ENCODE measurements around the gene POLD1. TPM values are rescaled to one million over a fixed set of nuclear protein-coding genes. Genes with fewer than 3 reads are reported as not detected.

POLD1 gene
- polyA plus RNA-seq, 3 donors, result 9.3 to 22.4 (median 15.6) TPM

DNA sequence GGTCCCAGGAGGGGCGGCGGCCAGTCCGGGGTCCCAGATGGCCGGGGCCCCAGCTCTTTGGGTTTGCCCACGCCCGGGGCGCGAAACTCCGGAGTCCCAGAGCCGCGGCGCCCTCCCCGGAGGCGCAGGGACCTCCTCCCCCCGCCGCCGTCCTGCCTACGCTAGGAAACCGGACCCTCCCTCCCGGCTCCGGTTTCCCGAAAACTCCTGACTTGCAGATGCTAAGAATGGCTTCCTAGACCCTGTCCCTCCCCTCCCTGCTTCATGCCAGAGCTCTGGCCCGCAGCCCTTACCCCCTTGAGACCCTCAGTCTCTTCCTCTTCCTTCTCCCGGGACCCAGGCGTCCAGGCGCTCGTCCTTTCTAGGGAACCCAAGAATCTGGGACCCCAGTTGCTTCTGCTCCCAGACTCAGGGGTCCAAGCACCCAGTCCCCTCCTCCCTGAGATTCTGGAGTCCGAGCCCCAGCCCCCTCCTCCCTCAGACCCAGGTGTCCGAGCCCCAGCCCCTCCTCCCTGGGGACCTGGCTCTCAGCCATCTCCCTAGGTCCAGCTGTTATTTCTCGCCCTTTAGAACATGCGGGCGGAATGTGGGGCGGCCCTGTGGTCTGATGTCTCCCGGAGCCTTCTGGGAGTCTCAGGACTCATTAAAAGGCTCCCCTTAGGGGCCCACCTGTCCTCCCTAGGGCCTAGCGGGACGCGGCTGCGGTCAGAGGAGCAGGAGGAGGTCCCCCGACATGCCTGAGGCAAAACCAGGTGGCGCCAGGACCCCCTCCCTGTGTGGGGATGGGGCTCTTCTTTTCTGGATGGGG lies 48.3 kb downstream of the POLD1 start, which contains the start of gene MYBPC2:
Gene MYBPC2 (plus strand): TSS at position 672 of the 808 bp plus-strand sequence. CDS start 62 bp downstream, at position 734.
- peaks cover 14 to 32% (median 31%) of the 10 kb centered on the region in 3 donors for H3K27me3 Mint-ChIP-seq (ENCODE audit: low read depth in 3 of 3)
- H3K4me1 ChIP-seq (ENCODE audit: control insufficient read depth in 1 of 2, insufficient read depth in 2 of 2, low read length in 2 of 2), result peaks cover 27 to 36% of the 10 kb centered on the region in 2 donors
- H4K20me1 ChIP-seq (ENCODE audit: insufficient read depth, low read length), result no peaks in the 10 kb centered on the region
- H2AFZ ChIP-seq (ENCODE audit: insufficient read depth, low read depth, low read length, poor library complexity, severe bottlenecking), result peak within 1 kb of the TSS; percentile 83
- 2% methylated on average over 35 of the region's 40 CpGs for WGBS (ENCODE audit: insufficient coverage)
- intact Hi-C loops (cut with micrococcal nuclease), result loop anchor here in 1 of 2 donors (5.0 kb wide), 1 partner anchor 45 kb away; no protein-coding TSS in a partner anchor
- no peaks in the 10 kb centered on the region for H3K79me2 ChIP-seq (ENCODE audit: insufficient read depth, low read length)
- H3K36me3 ChIP-seq (replicated peaks in 1 of 2; ENCODE audit: control insufficient read depth in 1 of 2, insufficient read depth in 2 of 2, low read length in 2 of 2), result no peaks in the 10 kb centered on the region
- DNase-seq, result peak in 1 of 3 donors; percentile 24
- H3K36me3 Mint-ChIP-seq, result no peaks in the 10 kb centered on the region
- no peaks in the 10 kb centered on the region for H3K9me3 ChIP-seq (replicated peaks in 1 of 2; ENCODE audit: control insufficient read depth in 1 of 2, insufficient read depth in 1 of 2, low read length in 2 of 2)
- H3K4me1 Mint-ChIP-seq, result peaks cover 29% of the 10 kb centered on the region
- TF ChIP-seq, protein P1, sequence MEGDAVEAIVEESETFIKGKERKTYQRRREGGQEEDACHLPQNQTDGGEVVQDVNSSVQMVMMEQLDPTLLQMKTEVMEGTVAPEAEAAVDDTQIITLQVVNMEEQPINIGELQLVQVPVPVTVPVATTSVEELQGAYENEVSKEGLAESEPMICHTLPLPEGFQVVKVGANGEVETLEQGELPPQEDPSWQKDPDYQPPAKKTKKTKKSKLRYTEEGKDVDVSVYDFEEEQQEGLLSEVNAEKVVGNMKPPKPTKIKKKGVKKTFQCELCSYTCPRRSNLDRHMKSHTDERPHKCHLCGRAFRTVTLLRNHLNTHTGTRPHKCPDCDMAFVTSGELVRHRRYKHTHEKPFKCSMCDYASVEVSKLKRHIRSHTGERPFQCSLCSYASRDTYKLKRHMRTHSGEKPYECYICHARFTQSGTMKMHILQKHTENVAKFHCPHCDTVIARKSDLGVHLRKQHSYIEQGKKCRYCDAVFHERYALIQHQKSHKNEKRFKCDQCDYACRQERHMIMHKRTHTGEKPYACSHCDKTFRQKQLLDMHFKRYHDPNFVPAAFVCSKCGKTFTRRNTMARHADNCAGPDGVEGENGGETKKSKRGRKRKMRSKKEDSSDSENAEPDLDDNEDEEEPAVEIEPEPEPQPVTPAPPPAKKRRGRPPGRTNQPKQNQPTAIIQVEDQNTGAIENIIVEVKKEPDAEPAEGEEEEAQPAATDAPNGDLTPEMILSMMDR (IDR thresholded peaks at IDR 0.05), result no peak
- peak within 1 kb of the TSS; percentile 71 for H3K27ac ChIP-seq (ENCODE audit: low read depth in 1 of 2, low read length in 2 of 2)
- H3K4me3 Mint-ChIP-seq, result peak within 1 kb of the TSS; percentile 82 to 96
- peak within 1 kb of the TSS; percentile 94 to 98 (median 96) for H3K27ac Mint-ChIP-seq
- peak within 1 kb of the TSS; percentile 52 for H3K9ac ChIP-seq (ENCODE audit: insufficient read depth, low read length, poor library complexity, severe bottlenecking)
- peak within 1 kb of the TSS; percentile 53 to 65 (median 55) for H3K4me3 ChIP-seq (replicated peaks in 1 of 3; ENCODE audit: low read depth in 2 of 3, low read length in 3 of 3)
- H3K27me3 ChIP-seq (ENCODE audit: control insufficient read depth in 2 of 2, insufficient read depth in 2 of 2, low read length in 2 of 2), result peaks cover 0 to 10% of the 10 kb centered on the region in 2 donors
- H3K4me2 ChIP-seq (replicated peaks; ENCODE audit: extremely low read depth, low read length, poor library complexity, severe bottlenecking), result peak within 1 kb of the TSS; percentile 83
- H3K9me3 Mint-ChIP-seq, result no peaks in the 10 kb centered on the region

DNA sequence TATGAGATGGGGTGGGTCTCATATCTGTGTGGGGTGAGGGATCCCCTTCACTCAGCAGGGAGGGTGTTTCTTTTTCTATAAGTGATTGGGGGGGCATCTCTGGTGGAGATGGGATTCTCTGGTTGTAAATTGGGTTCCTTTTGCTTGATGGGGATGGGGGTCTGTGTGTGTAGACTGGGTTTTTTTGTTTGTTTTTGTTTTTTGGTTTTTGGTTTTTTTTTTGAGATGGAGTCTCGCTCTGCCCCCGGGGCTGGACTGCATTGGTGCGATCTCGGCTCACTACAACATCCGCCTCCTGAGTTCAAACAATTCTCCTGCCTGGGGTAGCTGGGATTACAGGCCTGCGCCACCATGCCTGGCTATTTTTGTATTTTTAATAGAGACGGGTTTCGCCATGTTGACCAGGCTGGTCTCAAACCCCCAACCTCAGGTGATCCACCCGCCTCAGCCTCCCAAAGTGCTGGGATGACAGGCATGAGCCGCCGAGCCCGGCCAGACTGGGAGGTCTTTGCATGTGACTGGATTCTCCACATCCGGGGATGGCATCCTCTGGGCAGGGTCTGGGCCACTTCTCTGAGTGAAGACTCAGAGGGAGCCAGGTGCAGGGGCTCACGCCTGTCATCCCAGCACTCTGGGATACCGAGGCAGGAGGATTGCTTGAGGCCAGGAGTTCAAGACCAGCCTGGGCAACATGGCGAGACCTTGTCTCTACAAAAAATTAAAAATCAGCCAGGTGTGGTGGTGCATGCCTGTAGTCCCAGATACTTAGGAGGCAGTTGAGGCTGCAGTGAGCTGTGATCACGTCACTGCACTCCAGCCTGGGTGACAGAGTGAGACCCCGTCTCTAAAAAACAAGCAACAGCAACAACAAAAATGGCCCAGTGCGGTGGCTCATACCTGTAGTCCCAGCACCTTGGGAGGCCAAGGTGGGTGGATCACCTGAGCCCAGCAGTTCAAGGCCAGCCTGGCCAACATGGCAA lies 49.3 kb downstream of the POLD1 start:
- H3K27ac ChIP-seq (ENCODE audit: low read depth in 1 of 2, low read length in 2 of 2), result no peak overlapping the region
- H3K4me3 ChIP-seq (replicated peaks in 1 of 3; ENCODE audit: low read depth in 2 of 3, low read length in 3 of 3), result no peak overlapping the region
- Mint-ChIP-seq H3K9me3 (no peaks in the 10 kb centered on the region), H3K27ac (peak overlapping the region in 3 of 7 donors; percentile 3 to 14 (median 4)), H3K27me3 (ENCODE audit: low read depth in 3 of 3) (peaks cover 16 to 37% (median 32%) of the 10 kb centered on the region in 3 donors), H3K36me3 (no peaks in the 10 kb centered on the region), H3K4me3 (peak overlapping the region in 1 of 2 donors; percentile 84), H3K4me1 (peaks cover 25% of the 10 kb centered on the region)
- peaks cover 18 to 26% of the 10 kb centered on the region in 2 donors for H3K4me1 ChIP-seq (ENCODE audit: control insufficient read depth in 1 of 2, insufficient read depth in 2 of 2, low read length in 2 of 2)
- H3K9ac ChIP-seq (ENCODE audit: insufficient read depth, low read length, poor library complexity, severe bottlenecking), result no peak overlapping the region
- intact Hi-C loops (cut with micrococcal nuclease), result loop anchor here in 1 of 2 donors (5.0 kb wide), 1 partner anchor 46 kb away; no protein-coding TSS in a partner anchor
- no peaks in the 10 kb centered on the region for H4K20me1 ChIP-seq (ENCODE audit: insufficient read depth, low read length)
- WGBS (ENCODE audit: insufficient coverage), result 89% methylated on average over 15 of the region's 19 CpGs
- H3K79me2 ChIP-seq (ENCODE audit: insufficient read depth, low read length), result no peaks in the 10 kb centered on the region
- DNase-seq, result no peak
- no peaks in the 10 kb centered on the region for H3K9me3 ChIP-seq (replicated peaks in 1 of 2; ENCODE audit: control insufficient read depth in 1 of 2, insufficient read depth in 1 of 2, low read length in 2 of 2)
- H3K27me3 ChIP-seq (ENCODE audit: control insufficient read depth in 2 of 2, insufficient read depth in 2 of 2, low read length in 2 of 2), result peaks cover 0 to 10% of the 10 kb centered on the region in 2 donors
- H3K4me2 ChIP-seq (replicated peaks; ENCODE audit: extremely low read depth, low read length, poor library complexity, severe bottlenecking), result no peak overlapping the region
- H2AFZ ChIP-seq (ENCODE audit: insufficient read depth, low read depth, low read length, poor library complexity, severe bottlenecking), result no peak overlapping the region
- TF ChIP-seq, protein P1 (IDR thresholded peaks at IDR 0.05), result no peak
- H3K36me3 ChIP-seq (replicated peaks in 1 of 2; ENCODE audit: control insufficient read depth in 1 of 2, insufficient read depth in 2 of 2, low read length in 2 of 2), result no peaks in the 10 kb centered on the region

Measured in CD14-positive monocyte (primary cell).